NCI-H1694 treated with DMSO at 0.1 percent for 48 hours (cell line): ENCODE measurements around the gene MRPL27.
A peak's percentile ranks its signal among the peaks of the same experiment; 100 is the strongest.

Source experiments
- DNase-seq: peaks from one replicate; lab custom pipeline; 2025; lab: John Stamatoyannopoulos, UW

MRPL27 gene

DNA sequence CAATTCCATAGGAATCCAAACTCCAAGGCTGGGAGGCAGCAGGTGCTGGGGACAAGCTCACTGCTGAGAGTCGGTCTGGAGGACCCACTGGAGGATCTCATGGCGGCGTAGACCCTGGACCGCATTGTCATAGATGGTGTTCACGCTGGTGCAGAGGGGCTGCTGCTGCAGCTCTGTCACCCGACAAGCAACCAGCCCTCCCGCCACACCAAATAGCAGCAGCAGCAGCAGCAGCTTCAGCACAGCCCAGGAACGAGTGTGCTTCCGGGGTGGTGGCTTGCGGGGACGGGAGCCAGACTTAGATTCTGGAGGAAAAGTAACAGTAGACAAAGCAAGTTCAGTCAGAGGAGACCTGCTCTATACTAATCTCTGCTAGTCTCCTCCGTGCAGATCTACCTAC is 9.9 kb upstream of the MRPL27 start:
- no peak for DNase-seq

DNA sequence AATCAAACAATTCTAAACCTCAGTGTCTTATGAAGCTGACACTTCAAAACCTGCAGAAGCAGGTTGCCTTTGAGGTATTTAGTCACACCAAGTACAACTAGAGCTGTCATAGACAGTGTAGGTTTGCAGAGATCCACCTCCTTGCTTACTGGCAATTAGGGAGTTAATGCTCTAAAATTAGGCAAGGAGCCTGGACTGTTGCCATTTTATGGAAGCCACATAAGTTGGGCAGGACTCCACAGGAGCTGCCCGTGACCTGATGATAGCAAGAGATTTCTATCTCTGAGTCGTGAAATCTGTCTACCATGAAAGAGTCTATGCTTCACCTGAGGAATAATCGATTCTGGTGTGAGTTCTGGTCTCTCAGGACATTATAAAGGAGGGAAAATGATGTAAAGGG is 8.9 kb upstream of the MRPL27 start:
- DNase-seq, result no peak

DNA sequence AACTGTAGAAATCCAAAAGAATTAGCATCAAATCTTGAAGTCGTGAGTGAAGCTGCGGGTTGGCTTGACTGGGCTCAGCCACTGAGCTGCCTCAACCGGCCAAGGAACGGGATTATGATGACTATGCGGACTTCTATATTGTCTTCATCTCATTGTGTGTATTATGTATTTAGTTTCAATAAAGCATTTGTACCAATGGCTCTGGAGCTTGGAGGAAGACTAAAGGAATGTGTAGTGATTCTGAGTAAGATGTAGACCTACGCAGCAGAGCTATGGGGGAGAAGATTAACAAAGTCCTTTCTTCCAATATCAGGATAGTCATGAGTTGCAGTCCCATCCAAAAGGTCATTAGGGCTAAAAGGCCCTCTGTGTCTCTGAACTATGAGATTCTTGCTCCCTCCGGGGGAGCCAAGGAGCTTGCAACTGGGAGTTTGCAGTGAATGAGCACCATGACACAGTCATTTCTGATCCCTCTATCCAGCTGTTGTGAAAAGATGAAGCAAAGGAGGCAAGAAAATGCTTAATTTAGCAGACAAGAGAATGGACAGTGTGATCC is 8.4 kb upstream of the MRPL27 start:
- DNase-seq, result no peak

DNA sequence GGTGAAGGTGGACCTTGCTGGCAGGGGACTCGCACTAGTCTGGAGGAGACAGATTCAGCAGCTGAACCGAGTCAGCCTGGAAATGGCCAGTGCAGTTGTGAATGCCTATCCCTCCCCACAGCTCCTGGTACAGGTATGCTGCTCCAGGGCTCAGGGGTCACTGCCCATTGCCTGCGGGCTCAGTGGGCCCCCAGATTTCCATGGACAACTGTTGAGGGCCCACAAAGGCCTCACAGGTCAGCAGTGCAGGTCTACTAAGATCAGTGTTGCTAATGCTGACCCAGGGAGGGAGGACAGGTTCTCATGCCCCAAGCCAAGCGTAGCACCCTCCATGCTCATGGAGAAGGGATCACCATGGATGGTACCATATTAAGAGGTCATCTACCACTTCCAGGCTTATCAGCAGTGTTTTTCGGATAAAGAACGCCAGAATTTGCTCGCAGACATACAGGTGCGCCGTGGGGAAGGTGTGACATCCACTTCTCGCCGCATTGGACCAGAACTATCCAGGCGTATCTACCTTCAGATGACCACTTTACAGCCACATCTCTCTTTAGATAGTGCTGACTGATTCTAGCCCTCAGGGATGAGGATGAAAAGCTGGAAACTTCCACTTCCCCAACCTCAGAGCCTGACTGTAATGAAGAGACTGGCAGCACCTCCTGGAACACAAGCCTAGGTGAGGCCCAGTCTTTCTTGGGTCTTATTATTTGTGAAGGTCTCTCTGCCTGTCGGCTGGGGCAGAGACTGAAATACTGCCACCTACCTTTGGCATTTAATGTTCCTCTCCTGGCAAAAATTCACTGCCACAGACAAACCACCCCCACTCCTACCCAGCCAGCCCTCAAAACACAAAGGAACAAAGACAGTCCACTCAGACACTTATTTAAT is 7.6 kb upstream of the MRPL27 start:
- no peak for DNase-seq

DNA sequence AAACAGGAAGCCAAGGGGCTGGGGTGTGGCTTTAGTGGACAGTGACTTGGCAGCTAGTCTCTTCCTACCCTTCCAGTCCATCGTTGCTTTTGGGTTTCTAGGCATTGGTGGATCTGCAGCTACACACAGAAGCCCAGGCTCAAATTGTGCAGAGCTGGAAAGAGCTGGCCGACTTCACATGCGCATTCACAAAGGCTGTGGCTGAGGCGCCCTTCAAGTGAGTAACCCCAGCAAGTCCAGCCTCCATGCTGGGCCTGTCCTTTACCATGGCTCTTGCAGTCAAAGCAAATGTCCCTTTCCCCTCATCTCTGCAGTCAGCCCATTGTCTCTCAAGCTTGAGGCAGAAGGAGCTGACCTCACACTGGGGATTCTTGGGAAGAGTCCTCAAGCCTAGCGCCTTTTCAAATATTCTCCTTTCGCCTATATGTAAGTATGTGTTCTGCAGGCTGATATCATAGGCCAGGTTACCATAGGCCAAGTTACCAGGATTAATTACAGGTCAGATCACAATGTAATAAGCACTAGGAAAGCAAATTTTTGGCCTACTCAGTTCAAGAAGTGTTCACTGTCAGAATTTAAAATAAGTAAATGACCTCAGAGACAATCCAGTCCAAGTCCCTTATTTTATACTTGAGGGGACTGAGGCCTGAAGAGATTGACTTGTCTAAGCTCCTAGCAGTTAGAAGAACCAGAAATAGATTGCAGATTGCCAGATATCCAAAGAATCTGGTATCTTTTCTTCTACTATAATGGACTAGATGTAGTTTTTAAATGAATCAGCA is 6.6 kb upstream of the MRPL27 start:
- DNase-seq, result no peak

DNA sequence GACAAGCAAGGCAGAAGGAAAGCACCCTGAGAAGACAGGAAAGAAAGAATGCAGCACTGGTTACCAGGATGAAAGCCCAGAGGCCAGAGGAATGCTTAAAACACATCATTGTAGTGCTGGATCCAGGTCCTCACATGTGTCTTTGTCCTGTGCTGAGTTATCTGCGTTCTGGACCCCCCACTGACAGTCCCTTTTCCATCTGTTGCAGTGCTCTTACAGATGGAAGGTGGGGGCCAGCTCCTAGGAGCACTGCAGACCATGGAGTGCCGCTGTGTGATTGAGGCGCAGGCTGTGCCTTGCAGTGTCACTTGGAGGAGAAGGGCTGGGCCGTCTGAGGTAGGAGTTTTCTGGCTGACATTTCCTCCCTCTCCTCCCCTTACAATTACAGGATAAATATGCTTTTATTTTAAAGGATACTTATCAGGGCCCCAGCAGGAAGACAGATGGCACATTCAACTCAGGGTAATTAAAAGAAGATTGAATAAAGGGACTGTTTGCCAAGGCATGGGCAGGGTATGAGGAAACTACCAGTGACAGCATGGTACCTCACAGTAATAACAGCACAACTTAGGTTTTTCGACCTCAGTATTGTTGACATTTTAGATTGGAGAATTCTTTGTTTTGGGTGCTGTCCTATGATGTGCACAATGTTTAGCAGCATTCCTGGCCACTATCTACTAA is 3.0 kb upstream of the MRPL27 start:
- peak; percentile 82 for DNase-seq

DNA sequence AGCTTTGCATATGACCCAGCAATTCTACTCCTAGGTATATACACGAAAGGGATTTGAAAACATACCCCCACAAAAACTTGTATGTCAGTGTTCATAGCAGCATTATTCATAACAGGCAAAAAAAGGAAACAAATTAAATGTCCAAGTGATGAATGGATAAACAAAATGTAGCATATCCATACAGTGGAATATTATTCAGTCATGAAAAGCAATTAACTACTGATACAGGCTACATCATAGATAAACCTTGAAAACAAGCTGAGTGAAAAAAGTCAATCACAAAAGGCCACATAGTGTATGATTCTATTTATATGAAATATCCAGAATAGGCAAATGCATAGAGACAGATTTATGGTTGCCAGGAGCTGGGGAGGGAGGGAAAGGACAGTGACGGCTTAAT is 721 bp upstream of the MRPL27 start:
- DNase-seq, result no peak

DNA sequence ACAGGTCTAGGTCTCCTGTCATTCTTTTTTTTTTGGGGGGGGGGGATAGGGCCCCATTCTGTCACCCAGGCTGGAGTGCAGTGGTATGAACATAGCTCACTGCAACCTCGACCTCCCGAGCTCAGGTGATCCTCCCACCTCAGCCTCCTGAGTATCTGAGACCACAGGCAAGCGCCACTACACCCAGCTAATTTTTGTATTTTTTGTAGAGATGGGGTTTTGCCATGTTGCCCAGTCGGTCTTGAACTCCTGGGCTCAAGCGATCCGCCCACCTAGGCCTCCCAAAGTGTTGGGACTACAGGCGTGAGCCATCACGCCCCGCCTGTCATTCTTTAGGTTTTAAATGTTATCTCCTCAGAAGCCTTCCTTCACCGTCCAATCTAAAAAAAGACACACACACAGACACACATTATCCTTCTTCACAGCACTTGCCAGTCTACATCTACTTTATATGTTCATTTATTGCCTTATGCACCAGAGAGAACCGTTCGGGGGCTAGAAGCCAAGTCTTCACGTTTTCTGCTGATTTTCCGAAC is 694 bp downstream of the MRPL27 start:
- DNase-seq, result no peak

DNA sequence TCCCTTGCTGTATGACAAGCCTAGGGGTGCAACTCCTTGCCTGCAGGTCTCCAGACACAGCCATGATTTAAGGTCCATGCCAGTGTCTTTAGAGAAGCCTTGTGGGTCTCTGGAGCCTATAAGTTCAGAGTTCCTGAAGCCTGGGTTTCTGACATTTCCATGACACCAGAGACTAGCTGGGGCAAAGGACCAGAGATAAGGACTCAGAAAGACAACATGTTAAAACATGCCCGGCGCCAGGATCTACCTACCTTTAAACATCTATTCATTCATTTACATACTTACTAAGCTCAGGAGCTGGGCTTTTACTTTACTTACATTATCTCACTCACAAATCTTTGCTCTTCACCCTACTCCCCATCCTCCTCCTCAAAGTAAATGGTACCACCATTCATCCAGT is 1.5 kb downstream of the MRPL27 start:
- DNase-seq, result no peak

DNA sequence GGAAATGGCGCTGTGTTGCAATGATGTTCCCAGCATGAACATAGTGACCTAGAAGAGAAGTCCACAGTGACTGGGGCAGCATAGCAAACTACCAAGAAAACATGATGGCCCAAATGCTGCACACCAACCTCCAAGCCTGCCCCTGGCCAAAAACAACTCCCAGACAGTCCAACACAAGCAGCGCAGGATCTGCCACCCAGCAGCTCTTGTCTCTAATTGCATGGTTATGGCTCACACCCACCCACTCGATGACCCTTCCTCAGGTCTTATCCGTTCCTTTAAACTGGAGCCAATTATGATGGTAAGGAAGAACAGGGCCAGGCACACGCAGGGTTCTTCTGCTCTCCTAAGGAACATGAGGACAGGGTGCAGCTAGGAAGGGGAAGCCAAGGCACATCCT is 2.9 kb downstream of the MRPL27 start:
- no peak for DNase-seq

DNA sequence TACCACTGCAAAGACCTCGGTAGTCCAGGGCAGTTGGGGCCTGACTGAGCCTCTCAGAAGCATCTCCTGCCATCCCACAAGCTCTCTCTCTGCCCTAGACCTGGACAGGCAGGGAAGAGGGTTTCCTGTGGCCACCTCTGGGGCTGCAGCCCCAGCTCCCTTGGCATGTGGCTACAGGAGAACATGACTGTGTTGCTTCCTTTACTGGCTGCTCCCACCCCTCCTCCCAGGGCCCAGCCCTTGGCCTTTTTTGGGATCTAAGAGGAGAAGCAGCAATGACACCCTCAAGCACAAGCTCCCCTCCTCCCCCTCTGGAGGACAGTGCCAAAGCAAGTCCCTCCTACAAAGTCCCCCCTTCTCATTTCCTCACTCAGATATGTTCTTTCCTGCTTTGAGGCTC is 5.6 kb downstream of the MRPL27 start:
- no peak for DNase-seq

DNA sequence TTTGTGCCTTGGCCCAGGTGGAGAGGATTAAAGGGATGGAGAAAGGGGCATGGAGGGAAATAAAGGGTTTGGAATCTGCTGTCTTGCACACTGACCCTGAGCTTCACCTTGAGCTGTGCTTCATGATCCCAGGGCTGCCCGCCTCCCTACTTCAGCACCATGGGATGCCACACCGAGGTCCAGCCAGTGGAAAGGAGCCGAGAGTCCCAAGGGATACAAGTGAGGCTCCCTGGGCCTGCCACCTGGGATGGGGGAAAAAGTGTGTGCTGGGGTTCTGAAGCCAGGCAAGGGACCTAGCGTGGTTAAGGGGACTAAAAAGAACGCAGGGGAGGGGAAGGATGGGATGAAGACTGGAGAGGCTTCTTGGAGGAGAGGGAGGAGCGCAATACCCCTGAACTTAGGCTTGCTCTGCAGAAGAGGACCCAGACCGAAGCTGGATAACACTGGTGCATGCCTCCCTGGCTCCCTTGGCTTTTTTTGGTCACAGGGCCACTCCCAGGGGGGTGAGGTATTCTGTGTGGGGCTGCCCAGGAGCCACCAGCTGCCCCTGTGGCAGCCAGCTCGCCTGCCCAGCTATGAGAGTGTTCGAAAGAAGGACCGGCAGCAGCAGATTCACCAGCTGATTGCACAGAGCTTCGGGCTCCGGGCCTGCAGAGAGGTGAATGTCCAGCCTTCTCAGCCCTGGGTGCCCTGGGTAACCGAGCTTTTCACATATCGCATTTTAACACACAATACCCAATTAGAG is 7.2 kb downstream of the MRPL27 start:
- no peak for DNase-seq

DNA sequence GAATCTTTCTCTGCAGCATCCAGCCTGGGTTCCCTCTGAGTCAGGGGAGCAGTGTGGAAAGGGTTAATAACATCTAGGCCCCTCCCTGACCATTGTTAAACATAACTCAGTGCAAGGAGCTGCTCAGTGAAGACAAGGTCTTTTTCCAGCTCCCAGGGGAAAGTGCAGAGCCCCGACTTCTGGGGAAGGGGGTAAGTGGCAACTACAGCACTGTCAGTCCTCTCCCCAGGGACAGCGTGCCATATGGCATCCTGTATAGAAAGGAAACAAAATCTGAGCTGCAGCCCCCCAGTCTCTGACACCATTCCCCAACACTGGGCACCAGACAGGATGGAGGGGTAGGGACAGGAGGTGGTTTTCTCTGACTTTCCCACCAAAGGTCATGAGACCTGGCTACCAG is 7.8 kb downstream of the MRPL27 start:
- peak; percentile 17 for DNase-seq

DNA sequence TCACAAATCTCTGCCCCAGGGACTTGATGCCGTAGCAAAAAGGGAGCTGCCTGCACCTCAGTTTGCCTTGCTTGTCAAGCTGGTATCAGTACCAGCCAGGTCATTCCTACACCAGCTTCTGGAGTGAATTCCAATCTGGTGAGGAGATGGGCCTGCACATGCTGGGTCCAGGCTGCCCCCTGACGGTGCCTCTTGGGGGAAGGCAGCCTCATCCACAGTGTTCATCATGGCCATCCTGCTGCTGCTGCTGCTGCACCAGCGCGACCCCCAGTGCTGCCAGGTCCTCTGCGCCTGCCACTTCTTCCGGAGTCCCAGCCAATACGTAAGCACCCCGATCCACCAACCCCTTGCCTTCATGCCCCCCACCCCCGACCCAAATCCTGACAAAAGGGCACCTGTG is 8.3 kb downstream of the MRPL27 start:
- no peak for DNase-seq

DNA sequence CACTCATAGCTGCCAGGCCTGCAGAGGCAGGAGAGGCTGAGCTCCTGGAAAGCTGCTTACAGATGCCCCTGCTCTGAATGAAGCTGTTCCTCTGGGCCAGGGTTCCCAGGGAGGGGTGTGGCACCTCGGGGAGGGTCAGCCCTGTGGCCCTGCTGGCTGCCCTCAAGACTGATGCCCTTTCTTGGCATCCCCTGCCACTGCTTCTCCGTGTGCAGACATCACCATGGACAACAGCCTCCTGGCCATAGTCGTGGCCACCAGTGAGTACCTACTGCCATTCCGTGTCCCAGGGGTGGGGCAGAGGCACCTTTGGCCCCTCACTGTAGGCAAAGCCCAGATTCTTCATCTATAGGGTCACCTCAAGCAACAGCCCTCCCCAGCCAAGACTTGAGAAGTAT is 8.9 kb downstream of the MRPL27 start:
- no peak for DNase-seq

DNA sequence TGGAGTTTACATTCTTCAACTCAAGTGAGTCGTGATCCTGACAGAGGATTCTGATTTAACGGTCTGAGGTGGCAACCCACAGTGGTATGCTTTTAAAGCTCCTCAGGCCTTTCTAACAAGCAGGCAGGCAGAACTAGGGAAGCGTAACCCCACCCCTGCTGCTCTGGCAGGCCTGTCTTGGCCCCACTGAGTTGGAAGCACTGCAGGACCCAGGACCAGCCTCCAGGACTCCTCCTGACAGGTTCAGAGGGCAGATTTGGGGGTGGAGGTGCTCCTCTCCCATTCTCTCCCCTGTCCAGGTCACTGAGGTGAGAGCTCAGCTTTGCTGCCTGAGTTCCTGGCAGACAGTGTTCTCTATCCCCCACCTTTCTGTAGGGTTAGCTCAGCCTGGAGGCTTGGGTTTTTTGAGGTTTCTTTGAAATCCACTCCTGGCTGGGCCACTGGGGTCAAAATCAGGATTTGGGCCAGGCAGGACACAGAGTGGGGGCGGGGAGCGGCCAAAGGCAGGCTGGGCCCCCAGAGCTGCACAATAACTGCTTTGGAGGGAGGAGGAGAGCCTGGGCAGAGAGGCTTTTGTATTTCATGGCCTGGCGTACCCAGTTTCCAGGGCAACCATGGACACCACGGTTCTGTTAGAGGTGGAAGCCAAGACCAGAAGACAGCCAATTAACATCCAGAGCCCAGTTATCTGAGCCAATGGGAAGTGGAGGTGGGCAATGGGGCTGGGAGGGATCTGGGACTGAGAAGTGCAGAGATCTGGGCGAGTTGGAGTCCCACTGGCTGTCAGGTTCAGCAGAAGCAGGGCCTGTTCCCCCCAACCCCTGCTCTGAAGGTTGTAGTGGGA is 9.5 kb downstream of the MRPL27 start:
- DNase-seq, result no peak

DNA sequence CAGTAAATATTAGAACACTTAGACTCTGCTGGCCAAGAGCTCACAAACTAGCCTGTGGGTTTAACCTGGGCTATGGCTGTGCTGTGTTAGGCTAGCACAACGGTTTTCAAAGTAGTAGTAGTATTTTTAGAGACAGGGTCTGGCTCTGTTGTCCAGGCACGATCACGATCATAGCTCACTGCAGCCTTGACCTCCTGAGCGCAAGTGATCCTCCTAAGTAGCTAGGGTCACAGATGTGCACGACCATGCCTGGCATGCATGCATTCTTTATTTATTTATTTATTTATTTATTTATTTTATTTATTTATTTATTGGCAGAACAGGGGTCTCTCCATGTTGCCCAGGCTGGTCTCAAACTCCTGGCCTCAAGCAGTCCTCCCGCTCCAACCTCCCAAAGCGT is 10.3 kb downstream of the MRPL27 start:
- no peak for DNase-seq

DNA sequence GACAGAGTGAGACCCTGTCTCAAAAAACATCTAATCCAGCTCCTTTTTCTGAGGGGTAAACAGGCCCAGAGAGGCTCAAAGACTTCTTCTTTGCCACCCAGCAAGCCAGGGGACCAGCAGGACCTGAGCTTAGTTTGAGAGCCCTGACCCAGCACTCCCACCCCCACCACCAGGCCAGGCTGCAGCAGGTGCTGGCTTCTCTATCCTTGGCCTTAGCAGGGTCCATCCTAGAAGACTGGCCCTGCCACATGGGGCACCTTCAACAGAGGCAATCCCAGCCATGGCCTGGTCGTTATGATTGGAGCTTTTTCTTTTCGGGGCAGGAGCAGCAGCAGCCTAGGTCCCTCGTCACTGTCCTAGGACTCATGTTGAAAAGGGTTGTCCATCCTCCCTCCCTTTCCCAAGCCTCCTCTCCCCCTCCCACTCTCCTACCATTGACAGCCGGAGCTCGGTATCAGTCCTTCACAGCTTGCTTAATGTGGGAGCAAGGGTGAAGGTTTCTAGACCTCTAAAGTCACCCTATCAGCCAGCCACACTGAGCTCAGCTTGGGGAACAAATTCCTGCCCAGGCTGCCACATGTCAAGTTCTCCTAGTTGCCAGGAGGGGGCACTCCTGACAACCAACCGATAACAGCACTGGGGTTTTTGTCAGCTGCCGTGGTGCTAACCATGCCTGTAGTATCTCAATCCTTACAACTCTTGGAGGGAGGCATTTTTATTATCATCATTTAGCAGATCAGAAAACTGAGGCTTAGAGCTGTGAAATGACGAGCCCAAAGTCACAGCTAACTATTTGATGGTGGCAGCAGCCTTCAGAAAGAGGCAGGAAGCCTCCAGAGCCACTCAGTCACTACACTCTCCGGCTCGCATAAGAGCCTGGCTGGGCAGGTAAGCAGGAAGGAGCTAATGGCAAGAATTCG is 11.2 kb downstream of the MRPL27 start:
- DNase-seq, result peak; percentile 78

DNA sequence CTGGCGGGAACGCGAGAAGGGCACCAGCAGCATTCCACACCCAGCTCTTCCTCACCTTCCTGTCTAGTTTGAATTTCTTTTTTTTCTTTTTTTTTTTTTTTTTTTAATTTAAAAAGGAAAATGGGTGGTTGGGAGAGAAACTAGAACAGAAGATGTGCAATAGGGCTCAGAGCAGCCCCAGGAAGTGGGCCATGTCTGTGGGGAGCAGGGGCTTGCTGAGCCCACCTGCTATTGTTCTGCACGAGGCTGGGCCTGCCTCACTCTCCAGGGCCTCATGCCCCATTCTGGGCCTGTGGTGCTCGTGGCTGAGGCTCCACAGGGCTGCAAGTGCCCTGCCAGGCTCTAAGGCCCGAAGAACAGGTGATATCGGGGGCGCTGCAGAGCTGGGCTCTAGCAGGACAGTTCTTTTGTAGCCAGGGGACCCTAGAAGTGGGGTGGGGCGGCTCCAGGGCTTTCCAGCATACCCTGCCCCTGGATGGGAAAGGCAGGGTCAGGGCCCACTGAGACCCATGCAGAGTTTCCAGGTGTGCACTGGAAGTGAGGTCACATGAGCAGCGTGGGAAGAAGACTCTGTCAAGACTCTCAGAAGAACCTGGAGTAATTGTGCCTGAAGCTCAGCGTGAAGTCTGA is 12.4 kb downstream of the MRPL27 start:
- no peak for DNase-seq
